ENCODE data around the gene ATP8A2.
A peak's percentile ranks its signal among the peaks of the same experiment; 100 is the strongest.

ATP8A2 gene

DNA sequence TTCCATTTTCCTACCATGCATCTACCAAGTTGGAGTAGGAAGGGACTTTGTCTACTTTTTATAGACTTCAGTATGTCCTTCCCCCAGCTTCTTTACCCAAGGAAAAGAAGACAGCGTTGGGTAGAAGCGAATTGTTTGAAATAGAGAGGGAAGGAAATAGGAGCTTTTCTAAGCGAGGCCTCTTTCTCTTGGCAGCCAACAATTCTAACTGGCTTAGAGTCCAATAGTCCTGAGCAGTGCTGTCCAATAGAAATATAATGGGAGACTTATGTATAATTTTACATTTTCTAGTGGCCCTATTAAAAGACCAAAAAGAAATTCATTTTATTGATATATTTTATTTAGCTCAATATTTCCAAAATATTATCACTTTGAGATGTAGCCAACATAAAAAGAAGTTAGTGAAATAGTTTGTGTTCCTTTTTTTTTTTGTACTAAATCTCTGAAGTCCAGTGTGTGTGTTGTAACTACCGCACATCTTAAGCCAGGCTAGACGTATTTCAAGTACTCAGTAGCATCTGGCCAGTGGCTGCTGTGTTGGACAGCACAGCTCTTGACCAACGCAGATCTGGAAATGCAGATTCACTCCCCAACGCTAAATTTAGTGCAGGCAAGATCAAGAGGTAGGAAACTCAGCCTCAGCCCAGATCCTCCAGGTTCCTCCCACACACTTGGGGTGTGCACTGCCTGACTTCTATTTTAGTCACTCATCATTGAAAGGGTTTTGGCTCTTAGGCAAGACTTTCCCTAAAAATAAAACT is 500.9 kb downstream of the ATP8A2 start:
- no peaks in the 10 kb centered on the region for H3K36me3 ChIP-seq (ENCODE audit: insufficient read depth, low read length)
- no peak overlapping the region for H3K4me3 ChIP-seq
- DNase-seq (ENCODE audit: low read depth, low spot score), result no peak
- no peak overlapping the region for H3K27ac ChIP-seq
- H3K9ac ChIP-seq (ENCODE audit: insufficient read length), result no peak overlapping the region
- no peaks in the 10 kb centered on the region for H3K9me3 ChIP-seq (ENCODE audit: low read depth, low read length)
- TF ChIP-seq EZH2 (IDR thresholded peaks at IDR 0.05), result no peak
- TF ChIP-seq POLR2AphosphoS5 (IDR thresholded peaks at IDR 0.05; ENCODE audit: borderline replicate concordance, low read depth, low read length), result no peak
- TF ChIP-seq FOXP2 (optimal IDR thresholded peaks at IDR 0.05; ENCODE audit: control extremely low read depth, extremely low read length, insufficient read depth), result no peak

DNA sequence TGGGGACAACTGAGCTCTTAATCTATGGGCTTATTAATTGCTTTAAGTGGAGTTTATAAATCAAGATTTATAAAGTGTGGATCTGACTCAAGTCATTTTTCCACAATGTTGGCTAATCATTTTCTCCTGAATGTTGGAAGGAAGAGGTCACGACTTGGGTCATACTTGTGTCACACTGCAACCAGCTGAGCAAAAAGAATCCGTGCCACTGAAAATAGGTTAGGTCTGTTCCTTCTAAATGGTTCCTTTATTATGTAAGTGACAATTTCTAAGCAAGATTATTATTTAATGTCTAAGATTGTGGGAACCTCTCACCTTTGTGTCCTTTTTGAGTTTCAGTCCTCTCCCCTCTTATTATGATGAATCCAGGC is 501.5 kb downstream of the ATP8A2 start:
- DNase-seq (ENCODE audit: low read depth, low spot score), result no peak
- Histone ChIP-seq H3K9ac (ENCODE audit: insufficient read length) (no peak overlapping the region), H3K4me3 (no peak overlapping the region), H3K27ac (no peak overlapping the region), H3K9me3 (ENCODE audit: low read depth, low read length) (no peaks in the 10 kb centered on the region), H3K36me3 (ENCODE audit: insufficient read depth, low read length) (no peaks in the 10 kb centered on the region)
- TF ChIP-seq FOXP2 (optimal IDR thresholded peaks at IDR 0.05; ENCODE audit: control extremely low read depth, extremely low read length, insufficient read depth) (no peak), EZH2 (IDR thresholded peaks at IDR 0.05) (no peak)

- H3K36me3 ChIP-seq (ENCODE audit: insufficient read depth, low read length), result no peaks in the 10 kb centered on the region
- TF ChIP-seq FOXP2 (optimal IDR thresholded peaks at IDR 0.05; ENCODE audit: control extremely low read depth, extremely low read length, insufficient read depth) (no peak), POLR2AphosphoS5 (IDR thresholded peaks at IDR 0.05; ENCODE audit: borderline replicate concordance, low read depth, low read length) (no peak), EZH2 (IDR thresholded peaks at IDR 0.05) (no peak)
- no peak overlapping the region for H3K9ac ChIP-seq (ENCODE audit: insufficient read length)
- no peak overlapping the region for H3K4me3 ChIP-seq
- DNase-seq (ENCODE audit: low read depth, low spot score), result no peak
- H3K27ac ChIP-seq, result no peak overlapping the region
- H3K9me3 ChIP-seq (ENCODE audit: low read depth, low read length), result no peaks in the 10 kb centered on the region
Measured at GRCh38 chr13:25874064-25874737, 502.4 kb downstream of the ATP8A2 start.

GRCh38 chr13:25874907-25875306 is 503.1 kb downstream of the ATP8A2 start:
- H3K27ac ChIP-seq, result peak overlapping the region; percentile 65
- H3K36me3 ChIP-seq (ENCODE audit: insufficient read depth, low read length), result no peaks in the 10 kb centered on the region
- H3K9ac ChIP-seq (ENCODE audit: insufficient read length), result no peak overlapping the region
- no peak for TF ChIP-seq EZH2 (IDR thresholded peaks at IDR 0.05)
- no peak for TF ChIP-seq POLR2AphosphoS5 (IDR thresholded peaks at IDR 0.05; ENCODE audit: borderline replicate concordance, low read depth, low read length)
- no peak for TF ChIP-seq FOXP2 (optimal IDR thresholded peaks at IDR 0.05; ENCODE audit: control extremely low read depth, extremely low read length, insufficient read depth)
- DNase-seq (ENCODE audit: low read depth, low spot score), result peak; percentile 55
- peak overlapping the region; percentile 34 for H3K4me3 ChIP-seq
- no peaks in the 10 kb centered on the region for H3K9me3 ChIP-seq (ENCODE audit: low read depth, low read length)

- no peak overlapping the region for H3K4me3 ChIP-seq
- no peak for DNase-seq (ENCODE audit: low read depth, low spot score)
- no peaks in the 10 kb centered on the region for H3K36me3 ChIP-seq (ENCODE audit: insufficient read depth, low read length)
- peak overlapping the region; percentile 65 for H3K27ac ChIP-seq
- H3K9me3 ChIP-seq (ENCODE audit: low read depth, low read length), result no peaks in the 10 kb centered on the region
- no peak for TF ChIP-seq EZH2 (IDR thresholded peaks at IDR 0.05)
- no peak for TF ChIP-seq FOXP2 (optimal IDR thresholded peaks at IDR 0.05; ENCODE audit: control extremely low read depth, extremely low read length, insufficient read depth)
- TF ChIP-seq POLR2AphosphoS5 (IDR thresholded peaks at IDR 0.05; ENCODE audit: borderline replicate concordance, low read depth, low read length), result no peak
- no peak overlapping the region for H3K9ac ChIP-seq (ENCODE audit: insufficient read length)
Measured at GRCh38 chr13:25876247-25876646, 504.5 kb downstream of the ATP8A2 start.

GRCh38 chr13:25879466-25879865 is 507.7 kb downstream of the ATP8A2 start:
- no peak overlapping the region for H3K27ac ChIP-seq
- TF ChIP-seq EZH2 (IDR thresholded peaks at IDR 0.05), result no peak

DNA sequence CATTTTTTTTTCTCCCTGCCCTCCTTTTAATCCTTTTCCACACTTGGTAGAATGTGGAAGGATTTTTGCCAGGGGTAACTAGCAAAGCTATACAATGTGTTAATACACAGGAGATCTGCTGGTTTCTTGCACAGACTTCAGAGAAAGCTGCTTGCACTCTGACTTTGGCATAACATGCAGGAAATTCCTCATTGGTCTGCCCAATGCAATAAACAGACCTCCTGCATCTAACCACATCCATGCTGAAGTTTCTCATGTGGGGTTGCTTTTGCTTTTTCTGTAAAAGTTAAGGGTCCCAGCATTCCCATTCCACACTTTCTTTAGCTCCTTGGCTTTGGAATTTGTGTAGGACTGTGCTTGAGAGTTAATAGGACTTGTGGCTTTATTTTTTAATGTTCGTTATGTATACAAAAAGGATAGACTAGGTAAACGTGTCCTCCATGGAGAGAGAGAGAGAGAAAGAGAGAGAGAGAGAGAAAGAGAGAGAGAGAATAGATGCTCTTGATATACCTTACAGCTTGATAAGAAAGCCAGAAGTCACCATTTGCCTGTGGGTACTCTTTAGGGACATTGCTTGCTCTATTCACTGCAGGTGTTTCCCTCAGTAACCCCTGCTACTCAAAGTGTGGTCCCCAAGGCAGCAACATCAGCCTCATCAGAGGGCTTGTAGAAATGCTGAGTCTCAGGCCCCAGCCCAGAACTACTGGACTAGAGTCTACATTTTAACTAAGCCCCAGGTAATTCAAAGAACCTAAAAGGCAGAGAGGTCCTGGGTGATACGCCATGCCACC is 509.6 kb downstream of the ATP8A2 start:
- Histone ChIP-seq H3K36me3 (ENCODE audit: insufficient read depth, low read length) (no peaks in the 10 kb centered on the region), H3K4me3 (peak overlapping the region; percentile 67), H3K27ac (peak overlapping the region; percentile 71), H3K9ac (ENCODE audit: insufficient read length) (no peak overlapping the region), H3K9me3 (ENCODE audit: low read depth, low read length) (no peaks in the 10 kb centered on the region)
- no peak for TF ChIP-seq EZH2 (IDR thresholded peaks at IDR 0.05)
- no peak for TF ChIP-seq FOXP2 (optimal IDR thresholded peaks at IDR 0.05; ENCODE audit: control extremely low read depth, extremely low read length, insufficient read depth)
- TF ChIP-seq POLR2AphosphoS5 (IDR thresholded peaks at IDR 0.05; ENCODE audit: borderline replicate concordance, low read depth, low read length), result no peak
- no peak for DNase-seq (ENCODE audit: low read depth, low spot score)

More at GRCh38 chr13:25879466-25879865, 507.7 kb downstream of the ATP8A2 start:
- Histone ChIP-seq H3K36me3 (ENCODE audit: insufficient read depth, low read length) (no peaks in the 10 kb centered on the region), H3K4me3 (no peak overlapping the region), H3K9ac (ENCODE audit: insufficient read length) (no peak overlapping the region), H3K9me3 (ENCODE audit: low read depth, low read length) (no peaks in the 10 kb centered on the region)
- DNase-seq (ENCODE audit: low read depth, low spot score), result no peak

GRCh38 chr13:25881971-25882451 is 510.2 kb downstream of the ATP8A2 start:
- Histone ChIP-seq H3K4me3 (peak overlapping the region; percentile 67), H3K27ac (peak overlapping the region; percentile 71), H3K9me3 (ENCODE audit: low read depth, low read length) (no peaks in the 10 kb centered on the region), H3K36me3 (ENCODE audit: insufficient read depth, low read length) (no peaks in the 10 kb centered on the region), H3K9ac (ENCODE audit: insufficient read length) (peak overlapping the region; percentile 67)
- peak; percentile 70 for DNase-seq (ENCODE audit: low read depth, low spot score)
- TF ChIP-seq FOXP2 (optimal IDR thresholded peaks at IDR 0.05; ENCODE audit: control extremely low read depth, extremely low read length, insufficient read depth) (peak; percentile 82), EZH2 (IDR thresholded peaks at IDR 0.05) (no peak), POLR2AphosphoS5 (IDR thresholded peaks at IDR 0.05; ENCODE audit: borderline replicate concordance, low read depth, low read length) (no peak; the same call in 1 of the 2 replicates)
